NCI-H1694 treated with DMSO at 0.1 percent for 48 hours (cell line): ENCODE results near the gene FSTL1.

ENCODE experiments used
- DNase-seq: peaks from one replicate; lab custom pipeline; 2025; lab: John Stamatoyannopoulos, UW

Gene FSTL1

GRCh38 chr3:120352017-120352416 is 98.8 kb downstream of the FSTL1 start:
- DNase-seq = no peak

GRCh38 chr3:120350401-120350941 is 100.3 kb downstream of the FSTL1 start:
- no peak for DNase-seq

DNA sequence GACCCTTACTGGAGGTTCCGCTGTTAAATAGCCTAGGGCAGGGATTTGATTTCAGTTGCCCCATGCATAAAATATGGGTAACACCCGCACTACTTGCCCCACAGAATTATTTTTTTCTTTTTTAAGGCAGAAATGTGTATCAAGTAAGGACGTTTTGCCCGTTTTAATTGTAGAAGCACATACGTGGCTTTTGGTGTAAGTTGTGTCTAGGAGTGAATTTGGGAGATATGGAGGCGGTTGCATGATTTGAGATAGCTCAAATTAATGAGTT is 101.0 kb downstream of the FSTL1 start:
- no peak for DNase-seq

DNA sequence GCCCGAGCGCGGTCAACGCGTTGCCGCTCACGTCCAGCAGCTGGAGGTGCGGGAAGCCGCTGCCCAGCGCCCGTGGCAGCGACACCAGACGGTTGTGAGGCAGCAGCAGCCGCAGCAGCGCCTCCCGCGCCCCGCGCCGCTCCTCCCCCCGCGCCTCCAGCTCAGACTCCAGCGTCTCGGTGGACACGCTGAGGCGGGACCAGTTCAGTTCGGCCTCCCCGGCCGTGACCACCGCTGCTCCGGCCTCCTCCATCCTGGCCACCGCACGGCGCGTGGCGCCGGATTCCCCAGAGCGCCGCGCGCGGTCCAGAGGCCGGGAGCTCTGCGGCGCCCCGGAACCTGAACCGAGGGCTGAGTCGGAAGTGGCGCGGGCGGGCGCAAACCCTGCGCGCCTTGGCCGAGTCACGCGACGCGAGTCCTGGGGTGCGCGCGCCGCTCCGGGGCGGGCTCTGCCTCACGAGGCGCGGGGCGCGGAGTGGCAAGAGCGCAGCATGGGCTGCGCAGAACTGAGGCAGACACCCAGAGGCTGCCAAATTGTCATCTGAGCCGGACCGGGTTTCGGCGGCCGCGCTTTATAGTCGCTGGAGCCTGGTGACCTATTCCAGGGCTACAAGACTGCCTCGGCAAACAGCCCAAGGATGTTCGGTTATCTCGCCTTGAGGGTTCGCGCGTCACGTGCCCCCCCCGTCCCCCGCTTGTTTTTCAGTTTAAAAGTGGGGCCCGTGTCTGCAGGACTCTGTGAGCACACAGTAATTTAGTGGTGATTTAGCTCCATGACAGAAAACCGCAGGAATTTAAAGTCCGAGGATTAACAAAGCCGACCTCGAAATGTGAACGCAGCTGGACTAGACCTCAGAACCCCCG is 101.6 kb downstream of the FSTL1 start, which contains the start of gene LRRC58:
Gene LRRC58 (minus strand): TSS at position 364 of the 864 bp plus-strand sequence. CDS start 111 bp downstream, at position 253.
- DNase-seq = peak; percentile 79

DNA sequence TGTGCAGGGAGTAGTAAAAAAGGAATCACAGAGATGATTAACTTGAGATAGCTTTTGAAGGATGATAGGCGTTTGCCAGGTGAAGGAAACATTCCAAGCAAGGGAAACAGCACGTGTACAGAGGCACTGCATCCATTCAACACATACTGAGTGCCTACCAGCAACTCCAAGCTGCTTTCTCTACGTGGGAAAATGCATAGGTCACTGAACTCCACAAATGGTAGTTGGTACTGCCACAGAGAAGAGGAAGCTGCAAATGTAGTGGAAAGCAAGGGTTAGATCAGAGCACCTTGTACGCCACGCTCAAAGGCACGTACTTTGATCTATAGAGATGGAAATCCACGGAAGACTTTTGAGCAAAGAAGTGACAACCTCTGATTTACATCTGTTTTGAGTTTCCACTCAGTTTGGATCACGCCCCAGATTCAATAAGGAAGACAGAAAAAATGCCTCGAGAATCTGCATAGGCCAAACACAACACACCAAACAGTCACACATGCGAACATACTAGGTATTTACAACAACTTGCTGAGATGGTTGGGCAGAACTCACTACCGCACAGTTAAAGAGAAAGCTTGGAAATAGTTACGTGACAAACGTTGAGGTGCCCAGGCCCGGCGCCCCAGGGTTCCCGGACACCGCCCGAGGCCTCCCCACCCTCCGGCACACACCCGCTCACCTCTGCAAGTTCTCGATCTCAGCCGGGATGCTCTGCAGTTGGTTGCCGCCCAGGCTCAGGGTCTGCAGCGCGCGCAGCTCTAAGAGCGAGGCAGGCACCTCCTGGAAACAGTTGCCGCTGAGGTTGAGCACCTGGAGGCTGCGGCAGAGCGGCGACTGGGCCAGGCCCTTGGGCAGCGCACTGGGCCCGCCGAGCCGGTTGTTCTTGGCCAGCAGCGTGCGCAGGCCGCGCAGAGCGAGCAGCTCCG is 102.5 kb downstream of the FSTL1 start:
- peak; percentile 41 for DNase-seq

DNA sequence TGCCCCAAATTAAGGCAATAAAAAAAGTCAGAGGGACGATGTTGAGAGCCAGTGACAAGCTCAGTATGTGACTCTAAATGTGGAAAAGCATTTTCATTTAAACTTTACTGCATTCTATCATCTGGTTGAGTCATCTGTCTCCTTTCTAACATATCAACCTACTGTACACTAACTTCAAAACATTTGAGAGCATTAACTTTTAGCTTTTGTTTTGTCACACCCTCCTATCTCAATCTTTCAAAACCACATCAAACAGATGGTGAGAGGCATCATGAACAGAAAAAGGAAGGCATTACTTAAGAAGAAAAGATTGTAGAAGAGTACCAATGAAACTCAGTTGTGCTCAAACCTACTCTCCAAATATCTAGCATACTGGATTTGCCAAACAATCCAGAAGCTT is 106.4 kb downstream of the FSTL1 start:
- no peak for DNase-seq
